Ureter (tissue), 1 donor: ENCODE results near the gene CYBA. TPM values are rescaled to one million over a fixed set of nuclear protein-coding genes. Genes with fewer than 3 reads are reported as not detected.
"Not testable (repeated sequence)": the region's sequence is repeated elsewhere in the genome, so short reads cannot be mapped to it uniquely, and the experiment has no call there.

Source experiments
- DNase-seq: peaks from one replicate; pipeline ENCODE4 v3.0.0-alpha.2; 2020; ENCODE audit warnings: low spot score
- total RNA-seq: library from RNA; stranded (reverse); gene quantifications from one replicate; pipeline ENCODE4 v1.2.4, GENCODE V29; 2023
- donor health status: DM: yes; HTN: yes; CAD: no.

CYBA gene
- total RNA-seq, 1 donor from 2014 or later = 279 TPM

- DNase-seq = peak; percentile 85
Measured at GRCh38 chr16:88686439-88687253, 35.8 kb upstream of the CYBA start, which contains the start of gene SNAI3. TSS of gene SNAI3 (minus strand) at chr16:88686507. CDS start at chr16:88686406, 101 bp downstream.

- DNase-seq = no peak
Measured at GRCh38 chr16:88686062-88686438, 35.2 kb upstream of the CYBA start.

- DNase-seq = no peak
Measured at GRCh38 chr16:88685156-88686061, 34.6 kb upstream of the CYBA start.

GRCh38 chr16:88684569-88685155 lies 33.8 kb upstream of the CYBA start:
- no peak for DNase-seq

- no peak for DNase-seq
Measured at GRCh38 chr16:88681709-88682451, 31.0 kb upstream of the CYBA start.

GRCh38 chr16:88681084-88681680 lies 30.3 kb upstream of the CYBA start:
- no peak for DNase-seq

GRCh38 chr16:88680554-88681083 lies 29.8 kb upstream of the CYBA start:
- DNase-seq = no peak

GRCh38 chr16:88678224-88678979 lies 27.5 kb upstream of the CYBA start:
- DNase-seq = no peak

- no peak for DNase-seq
Measured at GRCh38 chr16:88677721-88678120, 26.9 kb upstream of the CYBA start.

GRCh38 chr16:88676502-88677242 lies 25.8 kb upstream of the CYBA start:
- no peak for DNase-seq

GRCh38 chr16:88673716-88674379 lies 23.0 kb upstream of the CYBA start:
- no peak for DNase-seq

GRCh38 chr16:88672776-88673175 lies 21.9 kb upstream of the CYBA start:
- no peak for DNase-seq

- no peak for DNase-seq
Measured at GRCh38 chr16:88671806-88672205, 21.0 kb upstream of the CYBA start.

- no peak for DNase-seq
Measured at GRCh38 chr16:88669980-88670379, 19.1 kb upstream of the CYBA start.

GRCh38 chr16:88669493-88669892 lies 18.6 kb upstream of the CYBA start:
- DNase-seq = not testable (repeated sequence)

- no peak for DNase-seq
Measured at GRCh38 chr16:88667461-88667860, 16.6 kb upstream of the CYBA start.

- DNase-seq = no peak
Measured at GRCh38 chr16:88665570-88665969, 14.7 kb upstream of the CYBA start.

- no peak for DNase-seq
Measured at GRCh38 chr16:88665148-88665547, 14.3 kb upstream of the CYBA start.
